Effector memory CD8-positive, alpha-beta T cell (primary cell): ENCODE measurements around the gene GGA2.
"Not testable (repeated sequence)": the region's sequence is repeated elsewhere in the genome, so short reads cannot be mapped to it uniquely, and the experiment has no call there.

Source experiments
- ATAC-seq: fragments of 150-1000 bp; cut with Tn5 transposase; replicated peaks from 2 replicates; pipeline ENCODE4 v1.10.0; 2021; ENCODE audit warnings: mild to moderate bottlenecking, moderate library complexity
- DNase-seq, 3 experiments: peaks; one replicate each; pipeline ENCODE4 v3.0.0; 2021
- H3K27ac Mint-ChIP-seq, 2 donors: one replicate each; pipeline ENCODE4 v1.8.0; 2022; ENCODE audit warnings: mild to moderate bottlenecking in 2 of 2, mixed read lengths in 2 of 2, moderate library complexity in 2 of 2
- H3K27me3 Mint-ChIP-seq, 2 donors: one replicate each; pipeline ENCODE4 v1.8.0; 2022; ENCODE audit warnings: mixed read lengths in 2 of 2
- H3K36me3 Mint-ChIP-seq: one replicate; pipeline ENCODE4 v1.8.0; 2022; ENCODE audit warnings: mild to moderate bottlenecking, moderate library complexity, mixed read lengths; ENCODE audit not compliant: insufficient read depth
- H3K4me1 Mint-ChIP-seq, 2 donors: one replicate each; pipeline ENCODE4 v1.8.0; 2022; ENCODE audit warnings: low read depth in 2 of 2, mixed read lengths in 2 of 2
- H3K4me3 Mint-ChIP-seq, 2 donors: one replicate each; pipeline ENCODE4 v1.8.0; 2022; ENCODE audit warnings: mild to moderate bottlenecking in 2 of 2, mixed read lengths in 2 of 2, moderate library complexity in 2 of 2
- H3K9me3 Mint-ChIP-seq, 2 donors: one replicate each; pipeline ENCODE4 v1.8.0; 2022; ENCODE audit warnings: mixed read lengths in 2 of 2

Gene GGA2

GRCh38 chr16:23518435-23518891, 8.2 kb upstream of the GGA2 start:
- peaks cover 18 to 34% of the 10 kb centered on the region in 2 donors for H3K4me1 Mint-ChIP-seq
- peaks cover 15% of the 10 kb centered on the region for H3K36me3 Mint-ChIP-seq
- H3K4me3 Mint-ChIP-seq, result no peak overlapping the region
- H3K27ac Mint-ChIP-seq, result peak overlapping the region; percentile 79 to 82
- DNase-seq (no peak), ATAC-seq (no peak)
- H3K27me3 Mint-ChIP-seq, result no peaks in the 10 kb centered on the region
- H3K9me3 Mint-ChIP-seq, result no peaks in the 10 kb centered on the region

GRCh38 chr16:23516366-23517137, 6.3 kb upstream of the GGA2 start:
- Mint-ChIP-seq H3K27ac (peak overlapping the region in 1 of 2 donors; percentile 85), H3K27me3 (no peaks in the 10 kb centered on the region), H3K9me3 (no peaks in the 10 kb centered on the region), H3K4me3 (peak overlapping the region in 1 of 2 donors; percentile 20), H3K36me3 (peaks cover 9% of the 10 kb centered on the region), H3K4me1 (peaks cover 18 to 34% of the 10 kb centered on the region in 2 donors)
- ATAC-seq (peak; percentile 39), DNase-seq (no peak)

- peaks cover 9% of the 10 kb centered on the region for H3K36me3 Mint-ChIP-seq
- DNase-seq (no peak), ATAC-seq (no peak)
- H3K4me1 Mint-ChIP-seq, result peaks cover 18 to 34% of the 10 kb centered on the region in 2 donors
- peak overlapping the region in 1 of 2 donors; percentile 56 for H3K4me3 Mint-ChIP-seq
- no peaks in the 10 kb centered on the region for H3K27me3 Mint-ChIP-seq
- H3K9me3 Mint-ChIP-seq, result no peaks in the 10 kb centered on the region
- peak overlapping the region; percentile 56 to 85 for H3K27ac Mint-ChIP-seq
Measured at GRCh38 chr16:23515881-23516280, 5.6 kb upstream of the GGA2 start.

GRCh38 chr16:23514381-23515152, 4.3 kb upstream of the GGA2 start:
- Mint-ChIP-seq H3K4me1 (peaks cover 23 to 37% of the 10 kb centered on the region in 2 donors), H3K4me3 (peak overlapping the region; percentile 32 to 56), H3K27ac (peak overlapping the region; percentile 56 to 85), H3K36me3 (peaks cover 18% of the 10 kb centered on the region), H3K9me3 (no peaks in the 10 kb centered on the region), H3K27me3 (no peaks in the 10 kb centered on the region)
- ATAC-seq (peak; percentile 45), DNase-seq (peak; percentile 14 to 46 (median 22))

GRCh38 chr16:23512168-23512695, 1.9 kb upstream of the GGA2 start:
- H3K27me3 Mint-ChIP-seq, result no peaks in the 10 kb centered on the region
- ATAC-seq, result no peak
- H3K4me3 Mint-ChIP-seq, result no peak overlapping the region
- no peaks in the 10 kb centered on the region for H3K9me3 Mint-ChIP-seq
- no peak overlapping the region for H3K27ac Mint-ChIP-seq
- H3K4me1 Mint-ChIP-seq, result peaks cover 37 to 52% of the 10 kb centered on the region in 2 donors
- H3K36me3 Mint-ChIP-seq, result peaks cover 33% of the 10 kb centered on the region
- no peak for DNase-seq

- H3K27ac Mint-ChIP-seq, result peak overlapping the region; percentile 62 to 90
- H3K27me3 Mint-ChIP-seq, result no peaks in the 10 kb centered on the region
- peaks cover 37% of the 10 kb centered on the region for H3K36me3 Mint-ChIP-seq
- no peak for ATAC-seq
- H3K9me3 Mint-ChIP-seq, result no peaks in the 10 kb centered on the region
- peak overlapping the region; percentile 85 to 90 for H3K4me3 Mint-ChIP-seq
- H3K4me1 Mint-ChIP-seq, result peaks cover 41 to 56% of the 10 kb centered on the region in 2 donors
- DNase-seq, result no peak
Measured at GRCh38 chr16:23511731-23512130, 1.4 kb upstream of the GGA2 start.

- H3K9me3 Mint-ChIP-seq, DNase-seq, H3K27me3 Mint-ChIP-seq, ATAC-seq: not testable (repeated sequence)
- Mint-ChIP-seq H3K4me1 (peaks cover 44 to 50% of the 10 kb centered on the region in 2 donors), H3K36me3 (peaks cover 39% of the 10 kb centered on the region), H3K4me3 (peak overlapping the region; percentile 85 to 90), H3K27ac (peak overlapping the region; percentile 85 to 90)
Measured at GRCh38 chr16:23510915-23511270, 599 bp upstream of the GGA2 start.

GRCh38 chr16:23509782-23510163, 521 bp downstream of the GGA2 start:
- ATAC-seq (peak; percentile 52), DNase-seq (peak; percentile 42 to 64 (median 53))
- H3K27me3 Mint-ChIP-seq, result no peaks in the 10 kb centered on the region
- H3K9me3 Mint-ChIP-seq, result no peaks in the 10 kb centered on the region
- H3K4me3 Mint-ChIP-seq, result peak overlapping the region; percentile 85 to 90
- peaks cover 41 to 48% of the 10 kb centered on the region in 2 donors for H3K4me1 Mint-ChIP-seq
- H3K27ac Mint-ChIP-seq, result peak overlapping the region; percentile 86 to 95
- H3K36me3 Mint-ChIP-seq, result peaks cover 41% of the 10 kb centered on the region

GRCh38 chr16:23509441-23509754, 896 bp downstream of the GGA2 start:
- H3K27me3 Mint-ChIP-seq, result no peaks in the 10 kb centered on the region
- peaks cover 41 to 47% of the 10 kb centered on the region in 2 donors for H3K4me1 Mint-ChIP-seq
- H3K36me3 Mint-ChIP-seq, result peaks cover 42% of the 10 kb centered on the region
- H3K27ac Mint-ChIP-seq, result peak overlapping the region; percentile 86 to 95
- no peak for DNase-seq
- no peak for ATAC-seq
- peak overlapping the region; percentile 85 to 90 for H3K4me3 Mint-ChIP-seq
- H3K9me3 Mint-ChIP-seq, result no peaks in the 10 kb centered on the region

- peaks cover 48% of the 10 kb centered on the region for H3K36me3 Mint-ChIP-seq
- H3K27ac Mint-ChIP-seq, result peak overlapping the region; percentile 86 to 95
- ATAC-seq (no peak), DNase-seq (no peak)
- no peaks in the 10 kb centered on the region for H3K9me3 Mint-ChIP-seq
- peaks cover 43 to 48% of the 10 kb centered on the region in 2 donors for H3K4me1 Mint-ChIP-seq
- peak overlapping the region; percentile 85 to 90 for H3K4me3 Mint-ChIP-seq
- H3K27me3 Mint-ChIP-seq, result no peaks in the 10 kb centered on the region
Measured at GRCh38 chr16:23508589-23509440, 1.5 kb downstream of the GGA2 start.

- no peaks in the 10 kb centered on the region for H3K27me3 Mint-ChIP-seq
- H3K4me1 Mint-ChIP-seq, result peaks cover 48 to 59% of the 10 kb centered on the region in 2 donors
- H3K9me3 Mint-ChIP-seq, result no peaks in the 10 kb centered on the region
- no peak for DNase-seq
- no peak for ATAC-seq
- peak overlapping the region; percentile 75 to 89 for H3K27ac Mint-ChIP-seq
- H3K4me3 Mint-ChIP-seq, result peak overlapping the region; percentile 22 to 70
- peaks cover 48% of the 10 kb centered on the region for H3K36me3 Mint-ChIP-seq
Measured at GRCh38 chr16:23506606-23506994, 3.7 kb downstream of the GGA2 start.

GRCh38 chr16:23505671-23506605, 4.4 kb downstream of the GGA2 start:
- peak overlapping the region; percentile 22 to 70 for H3K4me3 Mint-ChIP-seq
- ATAC-seq (no peak), DNase-seq (no peak)
- peaks cover 48% of the 10 kb centered on the region for H3K36me3 Mint-ChIP-seq
- H3K27me3 Mint-ChIP-seq, result no peaks in the 10 kb centered on the region
- peaks cover 48 to 65% of the 10 kb centered on the region in 2 donors for H3K4me1 Mint-ChIP-seq
- H3K9me3 Mint-ChIP-seq, result no peaks in the 10 kb centered on the region
- H3K27ac Mint-ChIP-seq, result peak overlapping the region; percentile 75 to 89
